ENCODE data around the gene LRIG1.

LRIG1 gene

DNA sequence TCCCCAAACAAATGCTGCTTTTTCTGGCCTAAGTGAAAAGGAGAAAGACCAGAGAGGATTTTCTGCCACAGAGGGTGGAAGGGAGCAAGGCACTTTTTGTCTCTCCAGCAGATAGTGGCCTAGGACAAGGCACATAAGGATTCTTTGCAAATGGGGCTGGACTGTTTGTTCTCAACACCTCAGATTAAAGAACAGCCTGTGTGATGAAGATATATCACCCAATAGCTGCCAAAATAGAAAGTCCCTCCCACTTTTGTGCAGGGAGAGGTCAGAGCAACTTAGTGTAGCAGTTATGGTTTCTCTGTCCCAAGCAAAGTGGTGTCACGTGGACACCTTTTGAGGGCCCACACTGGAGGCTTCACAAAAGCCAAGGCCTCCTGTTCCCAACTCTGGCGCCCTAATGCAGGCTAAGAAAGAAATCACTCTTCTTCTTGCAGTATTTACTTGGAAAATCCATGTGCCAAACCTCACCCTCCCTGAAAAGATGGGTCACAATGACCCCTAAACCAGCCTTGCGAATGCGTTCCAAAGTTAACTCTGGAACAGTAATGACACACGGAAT lies 84.9 kb downstream of the LRIG1 start:
- no peak for DNase-seq

DNA sequence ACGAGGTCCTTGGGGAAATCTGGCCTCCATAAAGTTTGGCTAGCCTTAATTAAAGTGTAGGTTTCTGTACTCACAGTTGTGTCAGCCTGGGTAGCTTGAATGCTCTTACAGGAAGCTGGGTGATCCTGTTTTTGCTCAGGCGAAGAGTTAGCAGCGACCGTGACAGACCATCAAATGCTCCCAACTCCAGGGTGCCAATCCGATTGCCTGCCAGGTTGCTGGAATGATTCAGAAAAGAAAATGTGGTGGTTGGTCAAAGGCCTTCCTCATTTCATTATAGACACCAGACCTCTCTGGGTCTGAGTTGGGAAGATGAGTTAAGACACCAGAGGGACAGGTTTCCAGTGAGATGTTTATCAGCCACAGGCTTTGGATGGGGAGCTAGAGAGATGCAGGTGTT lies 86.0 kb downstream of the LRIG1 start:
- DNase-seq: no peak

DNA sequence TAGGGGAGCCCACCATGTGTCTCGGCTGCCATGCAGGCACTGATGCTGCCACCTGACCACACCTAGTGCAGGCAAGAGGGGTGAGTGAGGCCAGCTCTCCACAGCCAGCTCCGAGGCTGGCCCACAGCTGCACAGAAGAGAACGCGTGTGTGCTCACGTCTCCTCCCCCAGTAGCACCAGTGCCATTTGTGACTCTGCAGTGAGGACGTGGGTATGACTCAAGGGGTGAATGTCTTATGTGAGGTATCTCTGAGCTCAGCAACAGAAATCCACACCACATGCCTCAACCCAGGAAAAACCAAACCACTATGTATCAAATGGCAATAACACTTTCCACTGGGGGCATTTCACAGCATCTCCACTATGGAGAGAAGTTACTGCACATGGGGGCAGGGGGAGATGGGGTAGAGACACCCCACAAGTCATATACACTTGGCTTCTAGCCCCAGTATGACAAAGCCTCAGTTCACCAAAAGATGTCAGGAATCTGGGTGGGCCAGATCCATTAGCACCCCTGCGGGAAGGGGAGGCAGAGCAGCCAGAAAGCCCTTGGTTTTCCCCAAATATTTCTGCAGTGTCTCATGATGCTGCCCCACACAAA lies 87.6 kb downstream of the LRIG1 start:
- DNase-seq: no peak

DNA sequence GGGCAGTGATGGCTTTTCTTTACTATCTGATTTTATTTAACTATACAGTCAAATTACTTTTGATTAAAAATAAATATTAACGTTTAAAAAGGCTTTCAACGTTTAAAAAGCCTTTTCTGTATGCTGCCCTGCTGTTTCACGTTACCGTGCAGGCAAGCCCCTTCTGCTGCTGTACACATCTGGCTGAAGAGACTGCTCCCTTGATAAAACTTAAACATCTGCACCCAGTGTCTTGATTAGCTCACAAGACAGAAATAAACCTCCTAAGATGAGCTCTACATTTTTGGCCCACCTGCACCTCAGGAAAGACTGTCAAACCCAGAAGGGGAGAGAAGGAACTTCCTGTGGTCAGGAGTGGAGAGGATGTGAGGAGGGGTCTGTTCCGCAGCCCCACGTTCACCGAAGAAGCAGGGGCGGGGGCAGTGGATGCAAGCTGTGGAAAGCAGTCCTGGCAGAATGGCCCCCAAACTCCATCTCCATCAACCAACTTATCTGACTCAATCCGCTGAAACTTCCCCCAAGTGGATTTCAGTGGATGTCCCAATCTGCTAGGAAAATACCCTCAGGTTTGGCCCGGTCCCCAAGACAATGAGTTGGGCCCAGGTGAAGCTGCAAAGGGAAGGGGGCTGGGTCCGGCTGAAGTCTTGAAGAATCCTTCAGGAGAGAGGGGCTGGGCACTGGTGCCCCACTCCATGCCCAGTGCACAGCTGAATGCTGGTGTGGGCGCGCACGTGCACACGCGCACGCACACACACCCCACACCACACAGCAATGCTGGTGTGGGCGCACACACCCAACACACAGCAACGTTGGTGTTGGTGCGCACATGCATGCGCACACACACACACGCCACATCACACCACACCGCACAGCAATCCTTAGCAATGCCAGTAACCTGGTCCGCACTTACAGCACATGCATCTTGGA lies 88.6 kb downstream of the LRIG1 start:
- DNase-seq: no peak

DNA sequence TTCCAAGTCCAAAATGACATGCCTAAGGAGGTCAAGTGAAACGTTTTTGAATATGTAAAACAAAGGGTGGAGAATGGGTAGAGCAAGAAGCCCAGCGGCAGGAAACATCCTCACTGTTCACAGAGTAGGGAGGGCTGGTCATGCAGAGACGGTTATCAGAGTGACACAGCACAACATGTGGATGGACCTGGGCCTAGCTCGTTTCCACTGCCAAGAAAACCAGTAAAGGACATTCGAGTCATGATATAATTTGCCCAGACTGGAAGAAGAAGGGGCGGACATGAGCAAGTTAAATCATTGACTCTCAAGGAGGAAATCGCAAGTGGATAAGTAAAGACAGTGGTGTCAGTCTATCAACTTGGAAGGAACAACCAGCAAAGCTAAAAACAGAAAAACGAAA lies 89.3 kb downstream of the LRIG1 start:
- no peak for DNase-seq

DNA sequence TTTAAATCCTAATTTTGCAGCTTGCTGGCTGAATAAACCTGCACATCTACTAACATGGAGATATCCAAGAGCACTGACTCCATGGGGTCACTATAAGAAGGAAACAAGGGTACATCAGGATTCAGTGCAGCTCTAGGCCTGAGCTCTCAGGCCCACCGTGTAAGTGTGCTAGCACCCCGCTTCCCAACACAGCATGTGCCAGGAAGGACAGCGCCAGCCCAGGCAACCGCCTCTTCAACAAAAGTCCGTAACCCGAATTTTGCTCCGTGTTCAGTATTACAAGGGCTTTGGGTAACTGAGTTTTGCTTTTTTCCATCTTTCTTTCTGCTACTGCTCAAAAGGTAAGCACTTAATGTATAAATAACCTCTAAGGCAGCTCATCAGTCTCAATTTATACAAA lies 89.8 kb downstream of the LRIG1 start:
- no peak for DNase-seq

DNA sequence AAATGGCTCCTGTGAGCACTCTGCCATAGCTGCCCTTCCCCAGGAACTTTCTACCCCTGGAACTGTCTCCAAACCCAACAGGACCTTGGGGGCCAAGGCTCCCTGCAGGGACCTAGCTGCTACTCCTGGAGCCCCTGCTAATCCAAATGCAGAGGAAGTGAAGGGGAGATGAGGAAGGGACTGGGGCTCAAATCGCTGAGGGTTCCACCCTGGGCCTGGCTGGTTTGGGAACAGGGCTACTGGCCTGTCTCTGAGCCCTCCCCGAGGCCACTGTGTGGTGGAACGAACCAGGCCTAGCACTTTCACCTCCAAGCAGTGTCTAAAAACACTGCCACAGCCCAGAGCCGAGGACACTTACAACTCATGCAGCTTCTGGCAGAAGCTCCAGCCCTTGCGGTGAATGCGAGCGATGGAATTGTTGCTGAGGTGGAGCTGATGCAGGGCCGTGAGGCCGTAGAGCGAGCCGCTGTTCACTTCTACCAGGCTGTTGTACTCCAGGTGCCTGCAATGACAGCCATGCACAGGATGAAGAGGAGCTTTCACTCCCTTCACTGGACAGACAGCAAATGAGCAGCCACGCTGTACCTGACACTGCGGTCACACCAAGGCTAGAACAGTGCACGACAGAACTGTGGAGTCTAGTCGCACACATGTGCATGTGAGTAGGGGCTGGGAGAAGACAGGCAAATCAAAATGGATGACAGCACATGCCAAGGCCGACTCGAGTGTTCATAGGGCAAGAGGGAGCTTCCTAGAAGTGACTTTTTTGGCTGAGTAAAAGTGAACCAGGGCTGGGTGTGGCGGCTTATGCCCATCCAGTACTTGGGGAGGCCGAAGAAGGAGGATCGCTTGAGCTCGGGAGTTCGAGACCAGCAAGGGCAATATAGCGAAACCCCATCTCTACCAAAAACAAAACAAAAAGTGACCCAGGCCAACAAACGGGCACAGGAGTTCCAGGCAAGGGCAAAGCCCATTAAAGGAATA lies 90.8 kb downstream of the LRIG1 start:
- DNase-seq: no peak

DNA sequence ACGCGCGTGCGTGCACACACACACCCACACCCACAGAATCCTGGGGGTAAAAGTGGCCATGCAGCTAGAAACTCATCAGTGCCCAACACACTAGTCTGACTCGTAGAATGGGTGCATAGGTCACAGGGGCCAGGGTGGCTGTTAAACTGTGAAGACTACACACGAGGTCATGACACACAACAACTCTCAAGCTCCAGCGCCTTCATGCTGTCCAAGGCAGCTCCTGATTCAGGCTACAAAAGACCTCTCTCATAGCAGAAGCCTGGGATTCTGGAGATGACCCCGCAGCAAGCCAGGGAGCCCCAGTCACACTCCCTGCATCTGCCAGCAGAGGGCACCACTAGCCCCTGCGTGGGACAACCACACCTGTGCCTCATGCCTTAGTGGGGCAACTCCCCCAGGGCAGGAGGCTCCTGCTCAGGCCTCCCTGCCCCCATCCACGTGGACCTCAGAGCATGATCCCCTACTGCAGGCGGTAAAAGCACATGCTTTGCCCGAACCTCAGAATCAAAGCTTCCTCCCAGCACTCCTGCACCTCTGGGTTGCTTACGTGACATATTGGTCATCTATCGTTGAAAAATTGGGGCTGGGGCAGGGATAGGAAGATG lies 93.1 kb downstream of the LRIG1 start:
- no peak for DNase-seq

DNA sequence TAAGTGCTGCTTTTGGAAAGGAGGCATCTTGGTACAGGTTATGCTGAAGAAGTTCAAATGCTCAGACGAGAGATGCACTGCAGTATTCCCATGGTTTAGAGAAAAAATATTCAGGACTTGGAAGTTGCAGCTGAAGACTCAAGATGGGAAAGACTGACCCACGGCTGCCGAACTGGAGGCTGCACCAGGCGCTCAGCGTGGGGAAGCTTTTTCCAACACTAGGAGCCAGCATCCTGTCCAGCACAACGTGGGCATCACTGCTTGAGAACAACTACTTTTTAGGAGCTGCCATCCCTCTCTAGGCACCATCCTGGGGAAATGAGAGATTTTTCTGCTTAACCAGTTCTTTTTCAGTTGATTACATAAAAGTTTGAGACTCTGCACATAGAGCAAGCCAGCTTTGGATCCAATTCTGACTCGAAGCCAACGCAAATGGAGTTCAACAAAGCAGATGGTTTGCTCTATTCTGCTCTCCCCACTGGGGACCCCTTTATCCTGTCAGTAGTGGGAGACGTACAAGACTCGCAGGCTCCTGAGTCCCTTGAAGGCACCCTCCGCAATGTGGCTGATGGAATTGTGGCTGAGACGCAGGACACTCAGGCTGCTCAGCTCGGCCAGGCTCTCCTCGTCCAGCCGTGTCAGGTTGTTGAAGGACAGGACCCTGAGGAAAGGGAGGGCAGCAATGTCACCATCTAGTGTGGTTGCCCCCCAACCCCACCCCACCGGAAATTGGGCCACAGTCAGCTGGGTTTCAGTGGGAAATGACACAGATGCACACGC lies 93.8 kb downstream of the LRIG1 start:
- DNase-seq: no peak

DNA sequence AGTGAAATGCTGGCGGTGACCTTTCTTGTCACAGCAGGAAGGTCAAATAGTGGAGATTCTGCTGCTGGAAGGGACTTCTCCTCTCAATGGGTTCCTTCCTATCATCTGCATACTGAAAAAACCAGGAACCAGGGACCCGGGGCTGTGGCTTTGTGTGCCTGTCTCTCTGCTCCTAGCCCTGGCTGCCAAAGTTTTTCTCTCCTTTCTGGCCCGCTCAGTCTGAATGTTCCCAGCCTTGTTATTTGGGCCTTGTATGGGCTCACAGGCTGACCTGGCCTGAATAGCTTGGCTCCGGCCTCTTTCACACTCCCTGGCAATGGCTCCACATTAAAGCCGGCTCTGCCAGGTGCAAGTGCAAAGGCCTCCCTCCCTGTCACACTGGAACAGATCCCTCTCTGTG lies 94.7 kb downstream of the LRIG1 start:
- DNase-seq: no peak

DNA sequence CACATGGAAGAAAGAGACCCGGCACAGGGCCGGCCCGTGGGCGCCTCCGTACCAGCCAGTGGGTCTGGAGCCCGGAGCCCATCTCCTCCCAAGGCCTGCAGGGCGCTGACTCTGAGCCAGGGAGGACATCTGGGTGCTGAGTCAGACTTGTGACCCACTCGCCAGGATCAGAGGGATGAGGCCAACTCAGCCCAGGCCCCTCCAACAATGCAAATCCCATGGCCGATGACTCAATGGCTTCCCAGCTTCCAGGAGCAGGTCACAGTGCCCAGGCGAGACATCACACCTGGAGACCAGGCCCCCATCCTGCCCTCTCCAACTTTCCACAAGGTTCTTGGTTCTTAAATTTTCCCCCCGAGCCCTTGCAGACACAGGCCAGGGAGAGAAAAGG lies 95.1 kb downstream of the LRIG1 start:
- DNase-seq: no peak

DNA sequence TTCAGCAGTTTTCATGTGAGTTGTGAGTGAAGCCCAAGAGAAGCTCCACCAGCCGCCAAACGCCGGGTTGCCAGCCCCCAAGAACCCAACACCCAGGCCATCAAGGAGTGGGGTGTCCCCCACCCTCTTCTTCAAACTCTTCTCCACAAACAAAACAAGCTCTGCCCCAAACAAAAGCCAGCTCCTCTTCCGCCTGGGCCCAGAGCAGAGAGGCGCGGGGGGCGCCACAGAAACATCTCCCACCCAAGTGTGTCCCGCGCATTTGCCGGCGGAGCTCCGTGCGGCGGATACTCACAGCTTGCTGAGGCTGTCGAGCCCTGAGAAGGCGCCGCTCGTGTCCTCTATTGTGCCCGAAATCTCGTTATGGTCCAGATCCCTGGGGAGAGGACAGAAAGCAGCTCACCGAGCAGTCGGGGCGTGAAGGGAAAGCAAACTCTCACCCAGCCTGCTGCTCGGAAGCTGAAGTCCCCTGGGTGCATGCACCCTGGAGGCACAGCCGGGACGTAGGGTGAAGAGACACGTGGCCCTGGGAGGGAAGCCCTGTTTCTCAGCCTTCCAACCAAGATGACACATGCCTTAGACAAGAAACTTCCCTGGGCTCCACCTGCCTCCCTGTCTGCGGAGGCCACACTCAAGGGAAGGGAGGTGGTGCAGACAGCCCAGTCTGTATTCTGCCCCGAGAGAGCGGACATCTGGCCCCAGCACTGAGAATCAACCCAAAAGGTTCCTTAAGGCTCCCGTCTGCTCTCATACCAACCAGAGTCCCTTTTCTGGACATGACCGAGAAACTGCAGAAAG lies 95.7 kb downstream of the LRIG1 start:
- DNase-seq: no peak

DNA sequence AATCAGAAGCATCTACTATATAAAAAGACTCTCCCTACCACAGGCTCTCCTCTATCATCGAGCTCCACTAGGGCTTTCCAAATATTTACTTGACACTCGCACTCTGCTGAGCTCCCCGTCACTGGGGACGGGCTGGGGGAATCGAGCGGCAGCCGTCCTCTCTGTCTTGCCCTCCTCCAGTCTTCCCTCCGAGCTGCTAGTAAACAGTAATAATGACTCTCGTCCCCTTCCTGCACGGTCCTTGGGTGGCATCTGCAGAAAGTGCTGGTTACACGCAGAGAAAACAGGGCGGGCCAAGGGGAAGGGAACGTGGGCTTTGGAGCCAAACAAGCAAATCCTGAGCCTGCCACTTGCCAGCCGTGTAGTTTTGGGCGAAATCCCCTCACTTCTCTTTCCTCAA lies 96.6 kb downstream of the LRIG1 start:
- DNase-seq: no peak

DNA sequence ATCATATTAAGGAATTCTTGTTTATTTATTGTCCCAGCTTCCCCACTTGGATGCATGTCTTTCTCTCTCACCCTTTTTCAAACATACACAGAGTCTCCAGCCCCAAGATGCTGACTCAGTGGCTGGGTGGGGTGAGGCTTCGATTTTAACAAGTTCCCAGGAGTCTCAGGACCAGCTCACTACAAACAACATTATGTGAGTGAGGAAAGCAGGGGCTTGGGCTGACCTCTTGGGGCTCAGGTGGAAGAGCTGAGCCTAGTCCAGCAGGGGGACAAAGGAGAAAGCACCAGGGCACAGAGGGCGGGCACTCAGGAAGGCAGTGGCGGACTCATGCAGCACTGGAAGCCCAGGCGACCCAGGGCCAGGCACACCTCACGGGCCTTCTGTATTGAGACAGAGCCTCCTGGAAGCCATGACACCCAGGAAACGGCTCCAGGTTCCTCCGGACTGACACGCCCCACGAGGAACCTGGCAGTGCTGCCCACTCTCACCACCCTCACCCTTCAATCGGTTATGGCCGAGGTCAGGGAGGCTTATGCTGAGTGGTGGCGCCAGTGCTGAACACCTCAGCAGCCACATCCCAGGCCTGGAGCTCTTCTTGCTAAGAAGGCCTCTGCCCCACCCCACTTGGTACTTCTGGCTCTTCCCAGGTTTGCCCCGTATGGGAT lies 97.4 kb downstream of the LRIG1 start:
- DNase-seq: no peak

DNA sequence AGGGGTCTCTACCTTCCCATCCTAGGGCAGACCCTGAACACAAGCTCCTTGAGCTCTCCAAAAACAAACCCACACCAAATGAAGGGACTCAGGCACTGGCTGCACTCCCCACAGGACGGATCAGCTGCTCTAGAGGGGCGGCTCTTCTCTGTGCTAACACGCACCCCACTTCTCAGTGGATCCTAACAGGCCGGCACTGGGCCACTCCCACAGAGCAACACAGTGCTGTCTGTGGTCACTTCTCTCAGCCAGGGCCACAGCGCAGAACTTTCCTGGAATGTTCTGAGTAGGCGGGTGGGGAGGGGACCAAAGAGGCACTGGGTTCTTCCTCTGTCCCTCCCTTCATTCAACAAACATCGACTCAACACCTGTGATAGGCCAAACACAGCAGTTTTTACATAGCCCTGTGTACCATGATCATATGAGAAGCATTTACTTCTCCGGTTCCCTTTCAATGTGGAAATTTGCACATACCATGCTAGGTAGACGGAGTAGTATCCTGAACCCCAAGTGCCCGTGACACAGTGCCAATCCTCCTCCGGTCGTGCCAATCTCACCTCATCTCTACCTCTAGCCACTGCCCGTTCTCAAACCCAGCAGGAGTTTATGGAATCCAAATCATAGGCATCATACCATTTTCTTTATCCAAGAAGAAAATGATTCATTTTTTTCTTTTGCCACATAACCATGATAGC lies 98.1 kb downstream of the LRIG1 start:
- no peak for DNase-seq

DNA sequence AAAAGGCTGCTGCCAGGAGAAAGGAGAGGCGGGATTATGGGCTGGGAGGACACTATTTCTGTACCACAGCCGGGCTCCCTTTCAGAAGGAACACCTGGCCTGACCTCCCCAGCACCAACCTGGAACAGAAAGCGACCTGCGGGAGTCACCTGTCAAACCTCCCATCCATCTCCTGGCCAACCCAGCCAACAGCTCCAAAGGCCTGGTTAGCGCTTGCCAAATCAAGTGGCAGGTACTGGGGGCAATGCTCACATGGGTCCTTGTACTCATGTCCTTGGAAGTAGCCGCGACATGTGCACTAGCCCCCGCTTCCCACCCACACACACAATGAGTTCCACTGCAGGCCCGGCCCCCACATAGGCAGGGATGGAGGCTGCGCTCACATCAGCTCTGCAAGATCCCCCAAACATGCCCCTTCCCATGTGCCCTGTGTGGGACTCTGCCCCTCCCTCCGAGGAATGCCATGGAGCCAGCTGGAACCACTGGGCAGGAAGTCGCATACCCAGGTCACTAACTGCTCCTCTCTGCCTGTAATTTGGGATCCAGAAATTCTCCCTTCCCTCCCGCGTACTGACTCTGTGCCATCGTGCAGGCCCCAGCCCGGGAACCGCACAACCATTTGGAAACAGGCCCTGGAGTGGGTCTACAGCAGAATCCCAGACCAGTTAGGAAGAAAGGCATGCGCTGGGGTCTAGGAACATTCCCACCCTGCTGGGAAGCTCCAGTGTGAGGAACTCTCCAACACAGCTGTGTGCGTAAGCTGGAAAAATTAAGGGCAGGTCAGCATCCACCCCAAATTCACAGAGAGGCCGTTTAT lies 98.9 kb downstream of the LRIG1 start:
- DNase-seq: no peak

DNA sequence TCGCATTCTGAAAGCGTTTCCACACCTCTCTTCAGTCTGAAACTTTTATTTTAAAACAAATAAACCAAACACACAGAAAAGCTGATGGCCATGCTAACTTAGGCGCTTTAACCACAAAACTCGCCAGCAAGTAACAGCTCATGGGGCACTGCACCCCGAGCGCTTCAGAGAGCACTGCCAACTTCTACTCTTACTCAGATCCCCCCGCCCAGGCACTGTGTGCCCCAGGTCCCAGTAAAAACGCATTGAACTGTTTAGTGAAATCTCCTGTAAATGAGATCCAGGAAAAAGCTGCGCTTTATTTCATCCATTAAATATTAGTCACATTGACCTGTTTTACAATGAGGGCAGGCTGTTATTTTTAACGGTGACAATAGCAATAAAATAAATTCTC lies 99.7 kb downstream of the LRIG1 start:
- no peak for DNase-seq

DNA sequence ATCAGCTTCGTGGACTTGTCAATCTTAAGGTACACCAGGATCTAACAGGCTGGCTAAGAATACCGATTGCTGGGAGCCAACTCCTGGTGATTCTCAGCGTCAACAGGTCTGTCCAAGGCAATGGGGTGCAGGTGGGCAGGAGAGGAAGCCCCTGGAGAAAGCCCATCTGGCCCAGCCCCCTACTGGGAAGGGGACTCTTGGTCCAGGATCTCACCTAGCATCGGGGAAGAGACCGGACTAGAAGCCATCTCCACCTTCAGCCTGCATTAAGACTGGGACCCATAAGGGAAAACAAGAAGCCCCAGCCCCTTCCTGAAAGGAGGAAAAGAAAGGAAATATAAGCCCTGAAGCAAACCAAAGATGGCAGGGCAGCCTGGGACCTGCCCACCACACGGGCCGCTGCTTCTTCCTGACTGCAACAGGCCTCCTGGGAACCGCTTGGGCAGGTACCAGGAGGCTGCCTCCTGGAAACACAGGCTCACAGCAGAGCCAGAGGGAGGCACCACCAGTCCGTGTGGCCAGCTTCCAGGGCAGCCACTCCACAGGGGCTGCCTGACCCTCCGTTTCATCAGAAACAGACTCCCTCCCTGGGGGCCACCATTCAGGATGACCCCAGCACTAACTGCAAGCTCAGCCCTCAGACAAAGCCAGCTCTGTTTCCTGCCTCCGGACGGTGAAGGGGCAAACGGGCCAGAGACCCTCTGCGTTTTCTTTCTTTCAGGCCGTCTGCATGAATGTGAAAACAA lies 100.2 kb downstream of the LRIG1 start:
- no peak for DNase-seq

Measured in NCI-H187 treated with DMSO at 0.1 percent for 48 hours (cell line).